IMR-90 (cell line): Measurements from ENCODE around the gene CMTR1. TPM values are rescaled to one million over a fixed set of nuclear protein-coding genes. Genes with fewer than 3 reads are reported as not detected.

Experiments
- ATAC-seq: fragments of 200-7000 bp; cut with Tn5 transposase; 2 replicates; pipeline ENCODE4 v1.9.1; 2020; ENCODE audit warnings: low read depth, mild to moderate bottlenecking, moderate library complexity
- BruUV-seq: library from RNA; stranded (reverse); fragments of 400-500 nt; replicated peaks from 2 replicates; lab custom pipeline; 2021; lab: Mats Ljungman, UMichigan
- CTCF ChIA-PET: fragments of 300-600 bp; formaldehyde crosslinking; extraction: SDS; loops from one replicate; lab custom pipeline; 2021; ENCODE audit warnings: antibody characterized with exemption; lab: Yijun Ruan, JAX
- POLR2A ChIA-PET: fragments of 300-600 bp; sonication (Branson Sonifier 250); formaldehyde crosslinking; loops from one replicate; lab custom pipeline; 2022; ENCODE audit warnings: antibody characterized with exemption; ENCODE audit not compliant: unreplicated experiment; lab: Charles Lee
- DNase-seq: peaks from one replicate; pipeline ENCODE4 v3.0.0; 2013
- H2AFZ ChIP-seq: replicated peaks from 2 replicates; pipeline ENCODE3; 2013; ENCODE audit warnings: low read length, mild to moderate bottlenecking; ENCODE audit not compliant: poor library complexity
- H2AK5ac ChIP-seq: 2 replicates; pipeline ENCODE4 v1.6.1; 2013; ENCODE audit warnings: low read depth, low read length, inconsistent platforms
- H2AK9ac ChIP-seq: replicated peaks from 2 replicates; pipeline ENCODE3; 2013; ENCODE audit warnings: mild to moderate bottlenecking, low read depth, low read length, moderate library complexity; ENCODE audit not compliant: poor library complexity
- H2BK120ac ChIP-seq: 2 replicates; pipeline ENCODE4 v1.6.1; 2013; ENCODE audit warnings: low read depth, low read length, inconsistent platforms
- H2BK15ac ChIP-seq: 3 replicates; pipeline ENCODE4 v1.6.1; 2013; ENCODE audit warnings: low read depth, low read length, inconsistent platforms
- H2BK20ac ChIP-seq: 2 replicates; pipeline ENCODE4 v1.6.1; 2013; ENCODE audit warnings: low read depth, mild to moderate bottlenecking, inconsistent platforms, low read length, moderate library complexity
- H2BK5ac ChIP-seq: 2 replicates; pipeline ENCODE4 v1.6.1; 2013; ENCODE audit warnings: mild to moderate bottlenecking, low read depth, low read length, inconsistent platforms; ENCODE audit not compliant: poor library complexity, severe bottlenecking
- H3K14ac ChIP-seq: replicated peaks from 2 replicates; pipeline ENCODE4 v1.6.1; 2013; ENCODE audit warnings: low read depth, low read length, inconsistent platforms
- H3K18ac ChIP-seq: 2 replicates; pipeline ENCODE4 v1.6.1; 2013; ENCODE audit warnings: low read depth, low read length, control low read depth
- H3K23ac ChIP-seq: 2 replicates; pipeline ENCODE4 v1.6.1; 2013; ENCODE audit warnings: low read depth, low read length, inconsistent platforms
- H3K27ac ChIP-seq: 2 replicates; pipeline ENCODE4 v1.5.1; 2013; ENCODE audit warnings: mild to moderate bottlenecking, control low read depth, low read length; ENCODE audit not compliant: insufficient read depth
- H3K27me3 ChIP-seq: 2 replicates; pipeline ENCODE4 v1.6.1; 2013; ENCODE audit warnings: low read length; ENCODE audit not compliant: control insufficient read depth, insufficient read depth
- H3K36me3 ChIP-seq: 2 replicates; pipeline ENCODE4 v1.6.1; 2013; ENCODE audit warnings: low read length, mixed read lengths; ENCODE audit not compliant: control insufficient read depth, insufficient read depth
- H3K4ac ChIP-seq: 2 replicates; pipeline ENCODE4 v1.6.1; 2013; ENCODE audit warnings: low read depth, low read length, inconsistent platforms
- H3K4me1 ChIP-seq: 2 replicates; pipeline ENCODE4 v1.6.1; 2013; ENCODE audit warnings: low read length, mixed read lengths; ENCODE audit not compliant: control insufficient read depth, insufficient read depth
- H3K4me2 ChIP-seq: 2 replicates; pipeline ENCODE4 v1.6.1; 2013; ENCODE audit warnings: low read depth, mild to moderate bottlenecking, control low read depth, low read length, moderate library complexity
- H3K4me3 ChIP-seq: 2 replicates; pipeline ENCODE4 v1.5.1; 2013; ENCODE audit warnings: low read depth, mild to moderate bottlenecking, control low read depth, low read length, moderate library complexity; ENCODE audit not compliant: insufficient read depth
- H3K56ac ChIP-seq: 2 replicates; pipeline ENCODE4 v1.6.1; 2013; ENCODE audit warnings: low read length, inconsistent platforms; ENCODE audit not compliant: insufficient read depth; ENCODE audit errors: extremely low read depth
- H3K79me1 ChIP-seq, 2 experiments: 2 replicates each; pipeline ENCODE4 v1.6.1; 2013; ENCODE audit warnings: low read length in 2 of 2, inconsistent platforms in 1 of 2, low read depth in 1 of 2
- H3K9ac ChIP-seq: 2 replicates; pipeline ENCODE4 v1.6.1; 2013; ENCODE audit warnings: low read depth, low read length, control low read depth
- H3K9me1 ChIP-seq: 2 replicates; pipeline ENCODE4 v1.6.1; 2013; ENCODE audit warnings: low read length, inconsistent platforms; ENCODE audit not compliant: insufficient read depth
- H3K9me3 ChIP-seq: 2 replicates; pipeline ENCODE4 v1.6.1; 2013; ENCODE audit warnings: low read length; ENCODE audit not compliant: control insufficient read depth, insufficient read depth
- H4K20me1 ChIP-seq: 2 replicates; pipeline ENCODE4 v1.6.1; 2013; ENCODE audit warnings: low read length, inconsistent platforms; ENCODE audit not compliant: insufficient read depth
- H4K5ac ChIP-seq: 2 replicates; pipeline ENCODE4 v1.6.1; 2013; ENCODE audit warnings: mild to moderate bottlenecking, low read depth, low read length, control low read depth
- H4K8ac ChIP-seq, 2 experiments: 2 replicates each; pipeline ENCODE4 v1.6.1; 2013; ENCODE audit warnings: low read depth in 2 of 2, low read length in 2 of 2, control low read depth in 1 of 2, inconsistent platforms in 1 of 2
- H4K91ac ChIP-seq: 2 replicates; pipeline ENCODE4 v1.6.1; 2013; ENCODE audit warnings: low read depth, low read length, inconsistent platforms; ENCODE audit not compliant: insufficient read depth
- BHLHE40 ChIP-seq: fragments of 150-350 bp; IDR thresholded peaks from 2 replicates; pipeline ENCODE4 v1.6.1; 2016; ENCODE audit warnings: mild to moderate bottlenecking, low read depth, low read length
- CEBPB ChIP-seq: IDR thresholded peaks from 2 replicates; pipeline ENCODE4 v1.6.1; 2012; ENCODE audit warnings: low read depth, low read length, improper control_type of control experiment
- CHD1 ChIP-seq: IDR thresholded peaks from 2 replicates; pipeline ENCODE4 v1.6.1; 2012; ENCODE audit warnings: low read depth, low read length, improper control_type of control experiment
- CTCF ChIP-seq: conservative IDR thresholded peaks from 2 replicates; pipeline ENCODE4 v1.5.1; 2012; ENCODE audit warnings: mild to moderate bottlenecking, low read depth, low read length, improper control_type of control experiment
- ELK1 ChIP-seq: fragments of 150-350 bp; IDR thresholded peaks from 2 replicates; pipeline ENCODE4 v1.6.1; 2016; ENCODE audit warnings: low read depth, mild to moderate bottlenecking, low read length, moderate library complexity, borderline replicate concordance
- FOS ChIP-seq: fragments of 150-350 bp; IDR thresholded peaks from 2 replicates; pipeline ENCODE4 v1.6.1; 2016; ENCODE audit warnings: low read depth, low read length
- MAFK ChIP-seq: IDR thresholded peaks from 2 replicates; pipeline ENCODE4 v1.6.1; 2012; ENCODE audit warnings: low read depth, low read length, improper control_type of control experiment
- MAZ ChIP-seq: IDR thresholded peaks from 2 replicates; pipeline ENCODE4 v1.6.1; 2012; ENCODE audit warnings: low read depth, mild to moderate bottlenecking, low read length, improper control_type of control experiment, moderate library complexity, borderline replicate concordance
- MXI1 ChIP-seq: IDR thresholded peaks from 2 replicates; pipeline ENCODE4 v1.6.1; 2012; ENCODE audit warnings: low read depth, mild to moderate bottlenecking, low read length, moderate library complexity, borderline replicate concordance
- NFE2L2 ChIP-seq: fragments of 150-350 bp; IDR thresholded peaks from 2 replicates; pipeline ENCODE4 v1.6.1; 2016; ENCODE audit warnings: low read depth, mild to moderate bottlenecking, low read length
- POLR2A ChIP-seq: IDR thresholded peaks from 2 replicates; pipeline ENCODE4 v1.6.1; 2012; ENCODE audit warnings: mild to moderate bottlenecking, low read depth, low read length
- RAD21 ChIP-seq: IDR thresholded peaks from 2 replicates; pipeline ENCODE4 v1.6.1; 2012; ENCODE audit warnings: low read length, improper control_type of control experiment
- RCOR1 ChIP-seq: IDR thresholded peaks from 2 replicates; pipeline ENCODE4 v1.6.1; 2012; ENCODE audit warnings: mild to moderate bottlenecking, low read length, improper control_type of control experiment; ENCODE audit not compliant: insufficient replicate concordance
- RFX5 ChIP-seq: IDR thresholded peaks from 2 replicates; pipeline ENCODE4 v1.8.0; 2012; ENCODE audit warnings: low read depth, mild to moderate bottlenecking, low read length, moderate library complexity
- SMC3 ChIP-seq: fragments of 150-350 bp; IDR thresholded peaks from 2 replicates; pipeline ENCODE4 v1.6.1; 2016; ENCODE audit warnings: low read depth, mild to moderate bottlenecking, antibody characterized with exemption, low read length, moderate library complexity
- USF2 ChIP-seq: fragments of 150-350 bp; IDR thresholded peaks from 2 replicates; pipeline ENCODE4 v1.6.1; 2017; ENCODE audit warnings: mild to moderate bottlenecking, antibody characterized with exemption, low read length, low read depth
- WGBS, 2 experiments: methylation state at CpG; one replicate each; pipeline versions ENCODE4 v1.1.5 to v1.1.7; 2013; ENCODE audit warnings: missing lambda C conversion rate in 2 of 2; ENCODE audit not compliant: insufficient read length in 1 of 2; ENCODE audit errors: extremely low coverage in 2 of 2; 5-methylcytosine and 5-hydroxymethylcytosine counted together
- dilution Hi-C: fragments of 300-500 bp; cut with HindIII; formaldehyde crosslinking; loops from one replicate; pipeline ENCODE4 v1.14.3; 2018; ENCODE audit warnings: low sequenced_read_pairs; ENCODE audit not compliant: unreplicated experiment
- in situ Hi-C: fragments of 300-500 bp; cut with MboI; formaldehyde crosslinking; loops from 3 replicates; pipeline ENCODE4 v1.14.3; 2019; ENCODE audit warnings: low sequenced_read_pairs, inconsistent platforms, mixed read lengths
- intact Hi-C: fragments of 100-400 bp; cut with micrococcal nuclease; formaldehyde crosslinking; loops from 2 replicates; pipeline ENCODE4 v1.10.0; 2022
- polyA plus RNA-seq, 3 experiments: library from polyadenylated mRNA; depleted of rRNA; stranded (reverse); fragments of >200 nt; gene quantifications; 2 replicates each; pipeline ENCODE4 v1.2.3, GENCODE V29; 2012; ENCODE audit warnings: low replicate concordance in 1 of 3
- total RNA-seq: library from RNA; depleted of rRNA; stranded (reverse); fragments of >200 nt; gene quantifications from 2 replicates; pipeline ENCODE4 v1.2.3, GENCODE V29; 2012

CMTR1 gene
- total and polyA plus RNA-seq, 2 of the 4 experiments (the other 2 are of a cell fraction): 22.6 to 30.1 TPM

GRCh38 chr6:37518116-37518515, 85.1 kb downstream of the CMTR1 start:
- H3K56ac ChIP-seq: no peak overlapping the region
- intact Hi-C loops (no loop called here), in situ Hi-C loops (no loop called here), dilution Hi-C loops (no loop called here)
- H3K18ac ChIP-seq: no peak overlapping the region
- TF ChIP-seq ELK1 (no peak), CHD1 (no peak), BHLHE40 (no peak), CTCF (no peak), RFX5 (no peak), MXI1 (no peak), POLR2A (no peak), RAD21 (no peak), NFE2L2 (no peak), MAFK (no peak), CEBPB (no peak), SMC3 (no peak), USF2 (no peak), RCOR1 (no peak), FOS (no peak), MAZ (no peak)
- peaks cover 2% of the 10 kb centered on the region; the same call in 1 of the 2 replicates for H3K9me3 ChIP-seq
- H3K9ac ChIP-seq: no peak overlapping the region
- no peak overlapping the region for H2AFZ ChIP-seq
- no peak overlapping the region for H4K5ac ChIP-seq
- no peak overlapping the region for H3K14ac ChIP-seq
- WGBS, 2 experiments: no CpG with 5 or more reads among the region's 6 CpGs
- H4K20me1 ChIP-seq: peaks cover 3% of the 10 kb centered on the region; the same call in 1 of the 2 replicates
- no peak overlapping the region for H2BK5ac ChIP-seq
- BruUV-seq: no TSS peak
- no peaks in the 10 kb centered on the region for H3K36me3 ChIP-seq
- ATAC-seq (no peak), DNase-seq (no peak)
- H3K79me1 ChIP-seq: no peaks in the 10 kb centered on the region
- H3K23ac ChIP-seq: no peak overlapping the region
- peaks cover 50% of the 10 kb centered on the region for H3K27me3 ChIP-seq
- peaks cover 3% of the 10 kb centered on the region; the same call in 1 of the 2 replicates for H3K4me1 ChIP-seq
- CTCF ChIA-PET: no interaction called here
- POLR2A ChIA-PET: no interaction called here
- no peak overlapping the region for H2BK120ac ChIP-seq
- H2AK9ac ChIP-seq: no peak overlapping the region
- H2BK20ac ChIP-seq: no peak overlapping the region
- no peak overlapping the region for H4K8ac ChIP-seq
- H3K4ac ChIP-seq: no peak overlapping the region
- no peak overlapping the region for H2AK5ac ChIP-seq
- no peak overlapping the region for H3K4me2 ChIP-seq
- H3K9me1 ChIP-seq: no peaks in the 10 kb centered on the region
- no peak overlapping the region for H3K4me3 ChIP-seq
- no peak overlapping the region for H3K27ac ChIP-seq
- no peak overlapping the region for H2BK15ac ChIP-seq
- no peak overlapping the region for H4K91ac ChIP-seq
